Endothelial cell of umbilical vein (primary cell): Measurements from ENCODE around the gene RALGPS1.

ENCODE experiments used
- CTCF ChIP-seq, 2 donors: IDR thresholded peaks; 1 replicate in 1 of 2; 2 replicates in 1 of 2; pipeline ENCODE4 v1.5.1; 2011; ENCODE audit warnings: low read length in 2 of 2, mild to moderate bottlenecking in 2 of 2, moderate library complexity in 2 of 2, control low read depth in 1 of 2, inconsistent platforms in 1 of 2, low read depth in 1 of 2; ENCODE audit not compliant: insufficient read depth in 1 of 2; ENCODE audit errors: extremely low read depth in 1 of 2
- GATA2 ChIP-seq: IDR thresholded peaks from 2 replicates; pipeline ENCODE4 v1.7.0; 2011; ENCODE audit warnings: low read depth, mild to moderate bottlenecking, moderate library complexity, mixed read lengths, low read length; ENCODE audit not compliant: insufficient read length, insufficient read depth
- JUN ChIP-seq: IDR thresholded peaks from 2 replicates; pipeline ENCODE4 v1.6.1; 2011; ENCODE audit warnings: borderline replicate concordance, low read depth; ENCODE audit not compliant: insufficient read length, insufficient read depth
- POLR2A ChIP-seq: IDR thresholded peaks from 2 replicates; pipeline ENCODE4 v1.6.1; 2012; ENCODE audit warnings: low read depth, mild to moderate bottlenecking, control low read depth, low read length
- POLR2AphosphoS5 ChIP-seq: IDR thresholded peaks from 2 replicates; pipeline ENCODE4 v1.6.1; 2012; ENCODE audit warnings: low read depth, mild to moderate bottlenecking, control low read depth, low read length, moderate library complexity; ENCODE audit not compliant: insufficient read depth

GRCh38 chr9:127058011-127058644 lies 143.5 kb downstream of the RALGPS1 start:
- TF ChIP-seq CTCF (IDR thresholded peaks at IDR 0.05; ENCODE audit: extremely low read depth in 1 of 2, insufficient read depth in 1 of 2, low read depth in 1 of 2, low read length in 2 of 2) (no peak), POLR2A (no peak), JUN (no peak), GATA2 (no peak), POLR2AphosphoS5 (no peak)
